Endothelial cell of umbilical vein (primary cell): ENCODE measurements around the gene TM7SF2. TPM values are rescaled to one million over a fixed set of nuclear protein-coding genes. Genes with fewer than 3 reads are reported as not detected.

ENCODE experiments used
- BruUV-seq: library from RNA; stranded (reverse); fragments of 400-500 nt; replicated peaks from 2 replicates; lab custom pipeline; 2021; lab: Mats Ljungman, UMichigan
- CTCF ChIA-PET: fragments of 300-600, 350-600 bp; sonication (Branson Sonifier 250); formaldehyde crosslinking; loops from one replicate; lab custom pipeline; 2021; ENCODE audit warnings: antibody characterized with exemption, inconsistent platforms; lab: Charles Lee
- POLR2A ChIA-PET: fragments of 300-600, 350-600 bp; sonication (Branson Sonifier 250); formaldehyde crosslinking; loops from one replicate; lab custom pipeline; 2021; ENCODE audit warnings: antibody characterized with exemption, inconsistent platforms; lab: Charles Lee
- DNase-seq: peaks from one replicate; pipeline ENCODE4 v3.0.0-alpha.2; 2011; ENCODE audit warnings: low read depth, low spot score
- FAIRE-seq: peaks from 2 replicates; lab custom pipeline; 2011; peaks lifted over from hg19 to GRCh38; lab: Jason Lieb, UNC
- H2AFZ ChIP-seq: 2 replicates; pipeline ENCODE4 v1.6.0; 2012; ENCODE audit warnings: low read depth, low read length, control low read depth, inconsistent platforms
- H3K27ac ChIP-seq: 2 replicates; pipeline ENCODE4 v1.5.1; 2011; ENCODE audit warnings: low read depth, mild to moderate bottlenecking, control low read depth, low read length, moderate library complexity; ENCODE audit not compliant: insufficient read depth
- H3K27me3 ChIP-seq, 2 experiments: 2 replicates each; pipeline versions ENCODE4 v1.6.0 to v1.6.1; 2011; ENCODE audit warnings: low read length in 2 of 2, mixed read lengths in 1 of 2; ENCODE audit not compliant: control insufficient read depth in 2 of 2, insufficient read depth in 2 of 2
- H3K36me3 ChIP-seq, 2 experiments: 2 replicates in 1 of 2; 3 replicates in 1 of 2; pipeline ENCODE4 v1.5.1; 2011; ENCODE audit warnings: low read length in 2 of 2, mild to moderate bottlenecking in 1 of 2, moderate library complexity in 1 of 2; ENCODE audit not compliant: control insufficient read depth in 2 of 2, insufficient read depth in 2 of 2; ENCODE audit errors: extremely low read depth in 1 of 2
- H3K4me1 ChIP-seq: 3 replicates; pipeline ENCODE4 v1.5.1; 2011; ENCODE audit warnings: mild to moderate bottlenecking, low read length; ENCODE audit not compliant: control insufficient read depth, insufficient read depth; ENCODE audit errors: extremely low read depth
- H3K4me2 ChIP-seq: 2 replicates; pipeline ENCODE4 v1.6.1; 2011; ENCODE audit warnings: low read length, control low read depth, mixed read lengths; ENCODE audit not compliant: insufficient read depth
- H3K4me3 ChIP-seq, 3 experiments: fragments of 200-600 bp in 1 of 3; sonication (generic), shearing (Covaris generic) in 1 of 3; replicated peaks in 1 of 3; 2 replicates each; pipeline ENCODE4 v1.5.1; 2011 to 2016; ENCODE audit warnings: control low read depth in 3 of 3, low read length in 3 of 3, mild to moderate bottlenecking in 2 of 3, inconsistent platforms in 1 of 3, low read depth in 1 of 3, moderate library complexity in 1 of 3; ENCODE audit not compliant: insufficient read depth in 1 of 3
- H3K79me2 ChIP-seq: 2 replicates; pipeline ENCODE4 v1.6.0; 2012; ENCODE audit warnings: low read length, inconsistent platforms; ENCODE audit not compliant: control insufficient read depth, insufficient read depth
- H3K9ac ChIP-seq: replicated peaks from 2 replicates; pipeline ENCODE3; 2011; ENCODE audit warnings: low read length, control low read depth; ENCODE audit not compliant: insufficient read depth; ENCODE audit errors: extremely low read depth
- H3K9me1 ChIP-seq: replicated peaks from 3 replicates; pipeline ENCODE4 v1.6.0; 2011; ENCODE audit warnings: mild to moderate bottlenecking, low read length; ENCODE audit not compliant: control insufficient read depth, insufficient read depth; ENCODE audit errors: extremely low read depth
- H3K9me3 ChIP-seq: replicated peaks from 2 replicates; pipeline ENCODE4 v1.5.1; 2012; ENCODE audit warnings: low read length, inconsistent platforms; ENCODE audit not compliant: control insufficient read depth, insufficient read depth
- H4K20me1 ChIP-seq: replicated peaks from 2 replicates; pipeline ENCODE3; 2011; ENCODE audit warnings: mild to moderate bottlenecking, low read length; ENCODE audit not compliant: control insufficient read depth, insufficient read depth; ENCODE audit errors: extremely low read depth
- EZH2 ChIP-seq: IDR thresholded peaks from 2 replicates; pipeline ENCODE4 v1.6.1; 2012; ENCODE audit warnings: borderline replicate concordance, low read depth, mild to moderate bottlenecking, moderate library complexity, low read length, inconsistent platforms; ENCODE audit not compliant: severe bottlenecking
- FOS ChIP-seq: IDR thresholded peaks from 2 replicates; pipeline ENCODE4 v1.6.1; 2011; ENCODE audit warnings: mild to moderate bottlenecking, low read length, moderate library complexity, borderline replicate concordance; ENCODE audit not compliant: insufficient read depth
- GATA2 ChIP-seq: IDR thresholded peaks from 2 replicates; pipeline ENCODE4 v1.7.0; 2011; ENCODE audit warnings: low read depth, mild to moderate bottlenecking, moderate library complexity, mixed read lengths, low read length; ENCODE audit not compliant: insufficient read length, insufficient read depth
- JUN ChIP-seq: IDR thresholded peaks from 2 replicates; pipeline ENCODE4 v1.6.1; 2011; ENCODE audit warnings: borderline replicate concordance, low read depth; ENCODE audit not compliant: insufficient read length, insufficient read depth
- MYC ChIP-seq: IDR thresholded peaks from one replicate; pipeline ENCODE4 v1.6.1; 2011; ENCODE audit warnings: mild to moderate bottlenecking, low read depth, low read length
- POLR2A ChIP-seq: IDR thresholded peaks from 2 replicates; pipeline ENCODE4 v1.6.1; 2012; ENCODE audit warnings: low read depth, mild to moderate bottlenecking, control low read depth, low read length
- POLR2AphosphoS5 ChIP-seq: IDR thresholded peaks from 2 replicates; pipeline ENCODE4 v1.6.1; 2012; ENCODE audit warnings: low read depth, mild to moderate bottlenecking, control low read depth, low read length, moderate library complexity; ENCODE audit not compliant: insufficient read depth
- dilution Hi-C: fragments of 300-500 bp; cut with MboI; formaldehyde crosslinking; loops from one replicate; pipeline ENCODE4 v1.15.0; 2019; ENCODE audit warnings: low sequenced_read_pairs; ENCODE audit not compliant: extremely low pct_ligation_motif_present
- intact Hi-C: fragments of 100-400 bp; cut with micrococcal nuclease; formaldehyde crosslinking; loops from one replicate; pipeline ENCODE4 v1.10.0; 2022
- polyA plus RNA-seq, 4 experiments: library from polyadenylated mRNA; depleted of rRNA in 3 of 4; stranded (reverse) in 3 of 4; unstranded in 1 of 4; fragments of >200 nt; gene quantifications; 2 replicates each; pipeline versions ENCODE4 v1.2.1 to v1.2.3, GENCODE V29; 2011 to 2012; ENCODE audit warnings: missing spikeins in 1 of 4
- total RNA-seq: library from RNA; stranded (reverse); gene quantifications from 2 replicates; pipeline ENCODE4 v1.2.3, GENCODE V29; 2021
- TF ChIP-seq, protein P1 (sequence below): IDR thresholded peaks from 2 replicates; pipeline ENCODE4 v1.6.1; 2011; ENCODE audit not compliant: insufficient read depth, insufficient read length
- TF ChIP-seq, protein P2 (sequence below), 2 donors: IDR thresholded peaks; 1 replicate in 1 of 2; 2 replicates in 1 of 2; pipeline ENCODE4 v1.5.1; 2011; ENCODE audit warnings: low read length in 2 of 2, mild to moderate bottlenecking in 2 of 2, moderate library complexity in 2 of 2, control low read depth in 1 of 2, inconsistent platforms in 1 of 2, low read depth in 1 of 2; ENCODE audit not compliant: insufficient read depth in 1 of 2; ENCODE audit errors: extremely low read depth in 1 of 2

Gene TM7SF2
- total and polyA plus RNA-seq, 2 donors (not counting 3 experiments of a cell fraction or from before 2014, with no cell fraction given), result 11.6 to 47.1 TPM

DNA sequence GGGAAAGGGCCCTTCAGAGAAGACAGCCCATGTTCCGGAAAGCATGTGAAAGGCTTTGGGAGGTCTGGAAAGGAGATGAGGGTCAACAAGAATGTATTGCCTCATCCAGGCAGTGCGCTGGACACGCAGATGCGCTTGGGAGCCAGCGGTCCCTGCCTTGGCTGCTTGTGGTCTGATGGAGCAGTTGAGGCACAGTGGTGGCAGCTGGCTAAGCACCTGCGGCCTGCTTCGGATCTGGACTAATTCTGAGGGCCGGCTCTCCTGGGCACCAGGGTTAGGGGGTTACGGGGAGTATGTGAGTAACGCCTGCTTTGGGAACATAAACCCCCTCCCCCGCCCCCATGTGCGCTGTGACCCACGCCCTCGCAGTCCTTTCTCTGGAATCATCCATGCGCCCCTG, 4.6 kb upstream of the TM7SF2 start:
- Histone ChIP-seq H3K4me1 (peaks cover 7% of the 10 kb centered on the region), H3K4me3 (no peak overlapping the region), H3K27me3 (no peaks in the 10 kb centered on the region), H2AFZ (no peak overlapping the region), H3K9me3 (no peaks in the 10 kb centered on the region), H3K9ac (no peak overlapping the region), H3K79me2 (peaks cover 6% of the 10 kb centered on the region), H3K27ac (no peak overlapping the region), H3K36me3 (peaks cover 0 to 18% of the 10 kb centered on the region in 2 experiments), H3K4me2 (no peak overlapping the region), H4K20me1 (no peaks in the 10 kb centered on the region), H3K9me1 (no peaks in the 10 kb centered on the region)
- ChIA-PET CTCF (no interaction called here), POLR2A (no interaction called here)
- BruUV-seq, result no TSS peak
- no peak for TF ChIP-seq MYC
- TF ChIP-seq JUN, result no peak
- TF ChIP-seq POLR2A, result no peak
- TF ChIP-seq FOS, result no peak
- TF ChIP-seq, protein P1, sequence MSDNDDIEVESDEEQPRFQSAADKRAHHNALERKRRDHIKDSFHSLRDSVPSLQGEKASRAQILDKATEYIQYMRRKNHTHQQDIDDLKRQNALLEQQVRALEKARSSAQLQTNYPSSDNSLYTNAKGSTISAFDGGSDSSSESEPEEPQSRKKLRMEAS, result no peak
- TF ChIP-seq, protein P2, sequence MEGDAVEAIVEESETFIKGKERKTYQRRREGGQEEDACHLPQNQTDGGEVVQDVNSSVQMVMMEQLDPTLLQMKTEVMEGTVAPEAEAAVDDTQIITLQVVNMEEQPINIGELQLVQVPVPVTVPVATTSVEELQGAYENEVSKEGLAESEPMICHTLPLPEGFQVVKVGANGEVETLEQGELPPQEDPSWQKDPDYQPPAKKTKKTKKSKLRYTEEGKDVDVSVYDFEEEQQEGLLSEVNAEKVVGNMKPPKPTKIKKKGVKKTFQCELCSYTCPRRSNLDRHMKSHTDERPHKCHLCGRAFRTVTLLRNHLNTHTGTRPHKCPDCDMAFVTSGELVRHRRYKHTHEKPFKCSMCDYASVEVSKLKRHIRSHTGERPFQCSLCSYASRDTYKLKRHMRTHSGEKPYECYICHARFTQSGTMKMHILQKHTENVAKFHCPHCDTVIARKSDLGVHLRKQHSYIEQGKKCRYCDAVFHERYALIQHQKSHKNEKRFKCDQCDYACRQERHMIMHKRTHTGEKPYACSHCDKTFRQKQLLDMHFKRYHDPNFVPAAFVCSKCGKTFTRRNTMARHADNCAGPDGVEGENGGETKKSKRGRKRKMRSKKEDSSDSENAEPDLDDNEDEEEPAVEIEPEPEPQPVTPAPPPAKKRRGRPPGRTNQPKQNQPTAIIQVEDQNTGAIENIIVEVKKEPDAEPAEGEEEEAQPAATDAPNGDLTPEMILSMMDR (IDR thresholded peaks at IDR 0.05; ENCODE audit: extremely low read depth in 1 of 2, insufficient read depth in 1 of 2, low read depth in 1 of 2, low read length in 2 of 2), result no peak
- TF ChIP-seq POLR2AphosphoS5, result no peak
- TF ChIP-seq EZH2, result no peak
- TF ChIP-seq GATA2, result no peak
- FAIRE-seq (no peak), DNase-seq (no peak)
- dilution Hi-C loops (no loop called here), intact Hi-C loops (no loop called here)
